GM12874 (cell line): ENCODE measurements around the gene SPATA21.

ENCODE experiments used
- CTCF ChIP-seq: IDR thresholded peaks from 2 replicates; pipeline ENCODE4 v1.5.1; 2011; ENCODE audit warnings: low read depth, mild to moderate bottlenecking, control low read depth, low read length, moderate library complexity; ENCODE audit not compliant: insufficient read depth

SPATA21 gene

GRCh38 chr1:16433030-16433429 lies 4.2 kb downstream of the SPATA21 start:
- TF ChIP-seq CTCF: no peak

- TF ChIP-seq CTCF: no peak
Measured at GRCh38 chr1:16430606-16431005, 6.6 kb downstream of the SPATA21 start.

GRCh38 chr1:16425125-16426025 lies 11.8 kb downstream of the SPATA21 start:
- no peak for TF ChIP-seq CTCF

GRCh38 chr1:16422041-16422440 lies 15.2 kb downstream of the SPATA21 start:
- TF ChIP-seq CTCF: no peak

- no peak for TF ChIP-seq CTCF
Measured at GRCh38 chr1:16421201-16421600, 16.0 kb downstream of the SPATA21 start.

- no peak for TF ChIP-seq CTCF
Measured at GRCh38 chr1:16420424-16421118, 16.7 kb downstream of the SPATA21 start.

- no peak for TF ChIP-seq CTCF
Measured at GRCh38 chr1:16418823-16419425, 18.3 kb downstream of the SPATA21 start.
